Embryonic facial prominence (tissue), 1 donor: ENCODE results near the gene CMIP.

Experiments used
- DNase-seq: peaks from one replicate; pipeline ENCODE4 v3.0.0-alpha.2; 2016; ENCODE audit errors: extremely low spot score

Gene CMIP

DNA sequence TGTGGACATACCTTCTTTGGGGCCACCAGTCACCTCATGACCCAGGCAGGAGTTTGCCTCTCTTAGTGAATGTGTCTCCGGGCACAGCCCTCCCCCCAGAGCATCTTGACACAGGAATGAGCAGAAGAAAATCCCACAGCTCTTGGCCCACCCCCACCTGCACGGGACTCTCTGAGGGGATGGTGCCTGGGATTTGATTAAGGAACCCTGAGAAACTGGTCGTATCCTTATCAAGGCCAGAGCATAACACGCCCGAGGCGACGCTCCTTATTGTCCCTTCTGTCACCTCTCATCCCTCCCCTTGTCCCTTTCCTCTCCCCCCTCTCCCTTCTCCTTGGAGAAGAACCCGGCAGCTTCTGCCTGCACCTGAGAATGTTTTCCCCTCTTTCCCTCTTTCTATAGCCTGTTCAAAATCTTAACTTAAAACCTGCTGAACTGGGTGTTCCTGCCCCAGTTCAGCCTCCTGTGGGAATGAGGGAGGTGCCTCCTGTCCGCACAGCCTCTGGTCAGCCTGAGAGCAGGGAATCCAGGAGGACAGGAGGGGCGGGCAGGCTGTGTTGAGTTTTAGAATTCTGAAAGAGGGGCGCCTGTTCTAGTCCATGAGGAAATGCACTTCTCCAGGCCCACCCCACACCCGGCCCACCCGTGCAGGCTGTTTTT, 193.8 kb downstream of the CMIP start:
- DNase-seq = no peak

DNA sequence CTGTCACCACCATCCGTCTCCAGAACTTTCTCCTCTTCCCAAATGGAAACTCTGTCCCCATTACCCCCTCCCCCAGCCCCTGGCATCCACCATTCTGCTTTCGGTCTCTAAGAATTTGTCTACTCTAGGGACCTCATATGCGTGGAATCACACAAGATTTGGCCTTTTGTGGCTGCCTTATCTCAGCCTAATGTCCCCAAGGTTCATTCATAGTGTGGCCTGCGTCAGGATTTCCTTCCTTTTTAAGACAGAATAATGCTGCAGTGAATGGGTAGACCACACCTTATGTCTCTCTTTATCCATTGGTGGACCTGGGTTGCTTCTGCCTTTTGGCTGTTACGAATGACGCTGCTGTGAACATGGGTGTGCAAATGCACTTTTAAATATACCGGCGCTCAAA, 194.7 kb downstream of the CMIP start:
- DNase-seq = no peak

DNA sequence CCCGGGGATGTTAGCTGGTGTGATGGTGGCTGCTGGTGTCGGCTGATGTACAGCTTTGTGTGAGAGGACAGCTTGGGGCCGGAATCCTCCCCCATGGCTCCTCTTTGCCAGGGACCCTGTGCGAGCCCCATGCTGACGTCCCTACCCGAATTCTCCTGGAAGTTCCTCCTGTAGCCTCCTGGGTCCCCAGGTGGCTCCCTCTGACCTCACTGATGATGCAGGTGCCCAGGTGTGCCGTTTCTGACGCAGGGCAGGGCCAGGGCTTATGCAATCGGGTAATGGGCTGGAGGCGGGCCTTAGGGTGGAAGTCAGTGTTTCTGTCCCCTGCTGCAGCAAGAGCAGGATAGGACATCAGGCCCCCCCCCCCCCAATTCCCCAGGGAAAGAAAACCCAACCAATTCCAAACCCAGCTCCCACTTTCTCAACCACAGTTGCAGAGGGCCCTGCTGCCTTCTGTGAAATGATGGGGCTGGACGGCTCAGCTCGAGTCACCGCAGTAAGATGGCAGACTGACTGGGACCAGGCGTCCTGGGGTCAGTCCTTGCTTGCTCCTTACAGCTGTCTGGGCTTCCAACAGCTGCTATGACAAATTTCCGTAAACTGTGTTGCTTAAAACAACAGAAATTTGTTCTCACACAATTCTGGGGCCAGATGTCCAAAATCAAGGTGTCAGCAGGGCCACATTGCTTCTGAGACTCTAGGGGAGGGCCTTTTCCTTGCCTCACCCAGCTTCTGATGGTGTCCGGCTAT, 195.5 kb downstream of the CMIP start:
- no peak for DNase-seq

DNA sequence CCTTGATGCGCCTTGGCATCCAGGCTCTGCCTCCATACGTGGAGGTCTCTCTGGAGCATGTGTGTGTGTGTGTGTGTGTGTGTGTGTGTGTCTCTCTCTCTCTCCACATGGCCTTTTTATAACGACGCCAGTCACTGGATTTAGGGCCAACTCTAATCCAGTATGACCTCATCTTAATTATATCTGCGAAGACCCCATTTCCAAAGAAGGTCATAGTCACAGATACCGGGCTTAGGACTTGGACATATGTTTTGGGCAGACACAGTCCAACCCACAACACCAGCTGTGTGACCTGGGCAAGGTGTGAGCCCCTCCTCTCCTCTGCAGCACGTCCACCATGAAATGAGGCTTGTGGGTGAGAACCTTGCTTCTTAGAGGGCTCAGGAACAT, 196.1 kb downstream of the CMIP start:
- no peak for DNase-seq

DNA sequence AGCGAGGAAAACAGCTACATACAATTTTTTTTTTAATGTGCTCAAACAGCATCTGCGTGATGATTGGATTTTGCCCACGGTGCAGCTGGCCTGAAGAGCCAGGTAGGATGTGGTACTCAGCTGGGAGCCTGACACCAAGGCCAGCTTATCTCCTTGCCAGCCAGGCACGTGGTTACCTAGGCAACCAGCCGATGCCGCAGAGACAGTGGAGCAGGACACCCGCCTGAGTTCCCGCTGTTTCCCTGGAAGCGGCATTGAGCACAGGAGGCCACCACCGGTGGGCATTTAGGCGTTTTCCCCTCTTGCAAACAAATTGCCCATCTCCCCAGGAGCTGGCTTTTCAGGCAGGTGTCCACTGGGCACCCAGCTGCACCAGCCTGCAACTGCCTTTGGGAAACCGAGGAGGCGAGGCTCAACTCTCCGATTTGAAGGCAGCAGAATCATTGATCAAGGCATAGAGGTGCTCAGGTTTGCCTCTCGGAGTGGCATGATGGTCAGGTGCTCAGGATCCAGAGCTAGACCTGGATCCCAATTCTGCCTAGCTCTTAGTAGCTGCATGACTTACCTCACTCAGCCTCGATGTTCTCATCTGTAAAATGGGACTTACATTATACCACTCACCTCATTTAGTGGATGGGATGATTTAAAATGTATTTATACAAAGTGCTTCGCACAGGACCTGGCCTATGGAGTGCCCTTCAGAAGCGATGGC, 196.9 kb downstream of the CMIP start:
- DNase-seq = no peak

DNA sequence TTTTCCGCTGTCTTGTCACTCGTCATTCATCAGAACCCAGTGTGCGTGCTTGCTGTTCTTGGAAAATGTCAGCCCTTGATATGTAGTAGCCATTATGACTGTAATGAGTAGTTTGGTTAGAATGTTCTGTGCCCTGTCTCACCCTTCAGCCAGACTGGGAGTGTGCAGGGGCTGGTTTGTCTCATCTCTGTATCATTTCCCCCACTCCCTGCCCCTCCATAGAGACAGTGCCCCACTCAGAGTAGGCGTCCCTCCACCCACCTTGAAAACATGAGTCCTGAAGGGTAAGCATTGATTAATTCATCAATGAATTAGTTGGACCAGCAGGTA, 197.5 kb downstream of the CMIP start:
- no peak for DNase-seq

DNA sequence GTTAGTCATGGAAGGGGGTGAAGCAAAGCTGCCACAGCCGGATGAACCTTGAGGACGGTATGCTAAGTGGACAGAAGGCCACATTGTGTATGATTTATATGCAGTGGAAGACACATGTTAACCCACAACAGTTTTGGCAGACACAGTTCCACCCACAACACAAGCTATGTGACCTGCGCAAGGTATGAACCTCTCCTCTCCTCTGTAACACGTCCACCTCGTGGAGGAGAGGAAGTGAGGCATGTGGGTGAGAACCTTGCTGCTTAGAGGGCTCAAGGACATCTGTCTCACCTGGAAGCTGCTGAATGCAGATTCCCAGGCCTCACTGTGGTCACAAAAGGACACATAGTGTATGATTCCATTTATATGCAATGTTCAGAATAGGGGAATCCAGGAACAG, 198.3 kb downstream of the CMIP start:
- DNase-seq = no peak

DNA sequence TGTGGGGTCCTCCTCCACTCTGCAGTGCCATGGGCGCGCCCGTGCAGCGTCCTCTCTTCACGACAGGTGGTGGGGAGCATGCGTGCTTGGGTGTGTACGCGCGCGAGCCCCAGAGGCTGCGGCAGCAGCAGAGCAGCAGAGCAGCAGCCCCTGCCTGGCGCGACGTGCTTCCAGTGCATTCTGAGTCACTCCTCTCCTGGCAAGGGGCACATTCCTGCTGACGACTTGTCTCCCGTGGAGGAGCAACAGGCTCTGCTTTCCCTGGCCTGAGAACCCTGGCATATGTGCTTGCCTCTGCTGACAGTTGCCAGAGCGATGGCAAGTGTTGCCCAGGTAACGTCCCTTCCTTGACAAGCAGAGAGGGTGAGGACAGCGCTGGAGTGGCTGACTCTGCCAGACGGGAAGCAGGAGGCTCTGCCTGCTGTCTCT, 200.7 kb downstream of the CMIP start:
- DNase-seq = no peak

DNA sequence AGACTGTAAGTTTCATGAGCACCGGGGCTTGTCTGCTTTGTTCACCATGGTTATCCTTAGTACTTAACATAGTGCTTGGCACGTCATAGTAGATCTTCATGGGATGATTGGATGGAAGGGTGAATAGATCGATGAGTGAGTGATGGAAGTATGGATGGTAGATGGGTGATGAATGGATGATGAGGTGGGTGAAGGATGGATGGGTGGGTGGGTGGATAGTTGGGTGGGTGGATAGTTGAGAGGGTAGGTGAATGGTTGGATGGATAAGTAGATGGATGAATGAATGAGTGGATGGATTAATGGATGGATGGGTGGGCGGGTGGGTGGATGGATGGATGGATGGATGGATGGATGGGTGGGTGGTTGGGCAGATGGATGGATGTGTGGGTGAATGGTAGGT, 201.3 kb downstream of the CMIP start:
- DNase-seq = no peak

DNA sequence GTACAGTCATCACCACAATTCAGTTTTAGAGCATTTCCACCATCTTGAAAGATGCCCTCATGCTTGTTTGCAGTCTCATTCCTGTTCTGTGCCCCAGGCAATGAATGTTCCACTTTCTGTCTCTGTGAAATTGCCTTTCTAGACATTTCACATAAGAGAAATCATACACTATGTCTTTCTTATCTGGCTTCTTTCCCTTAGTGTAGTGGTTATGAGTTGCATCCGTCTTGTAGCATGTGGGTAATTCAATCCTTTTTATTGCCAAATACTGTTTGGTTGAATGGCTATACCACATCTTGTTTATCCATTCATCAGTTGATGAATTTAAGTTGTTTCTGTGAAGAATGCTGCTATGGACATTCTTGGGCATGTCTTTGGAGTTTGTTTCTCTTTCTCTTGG, 202.0 kb downstream of the CMIP start:
- no peak for DNase-seq

DNA sequence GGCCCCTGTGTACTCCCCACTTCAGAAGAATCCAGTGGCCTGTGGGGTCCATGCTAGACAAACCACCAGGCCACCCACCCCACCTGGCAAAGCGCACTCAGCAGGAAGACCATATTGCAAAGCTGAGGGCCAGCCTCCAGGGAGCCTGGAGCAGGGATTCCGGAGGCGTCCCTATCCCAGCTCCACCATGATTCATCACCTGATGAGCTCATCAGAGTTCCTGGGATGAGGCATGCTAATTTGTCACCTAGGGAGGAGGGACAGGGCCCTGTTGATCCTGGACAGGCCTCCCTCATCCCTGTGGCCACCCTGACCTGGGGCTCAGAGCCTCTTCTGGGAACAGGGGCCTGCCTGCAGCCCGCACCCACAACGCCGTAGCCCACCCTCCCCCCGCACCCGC, 202.9 kb downstream of the CMIP start:
- DNase-seq = no peak

DNA sequence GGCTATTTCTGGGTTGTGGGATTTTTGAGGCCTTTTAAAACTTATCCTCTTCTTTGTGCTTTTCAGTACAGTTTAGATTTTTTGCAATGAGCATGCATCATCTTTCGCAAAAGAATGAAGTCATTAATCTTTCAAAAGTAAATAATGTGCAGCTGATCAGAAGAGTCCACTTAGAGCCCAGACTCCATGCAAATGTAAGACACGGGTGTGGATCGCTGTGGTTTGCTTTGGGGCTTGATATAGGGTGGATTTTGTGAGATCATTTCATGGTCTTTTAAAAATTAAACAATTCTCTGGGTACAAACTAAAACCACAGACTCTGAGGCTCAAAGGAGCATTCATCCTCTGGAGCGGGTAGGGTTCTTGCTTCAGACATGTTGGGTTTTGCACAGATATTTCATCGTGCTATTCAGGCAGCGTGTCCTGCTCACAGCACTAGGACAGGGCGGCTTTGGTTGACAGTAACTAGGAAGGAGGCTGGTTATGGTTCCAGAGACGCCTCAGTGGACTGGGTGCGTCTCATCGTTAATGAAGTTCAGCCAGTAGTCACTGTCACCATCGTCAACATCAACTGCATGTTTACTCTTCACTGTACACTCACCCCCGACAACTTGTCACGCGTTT, 205.1 kb downstream of the CMIP start:
- no peak for DNase-seq

DNA sequence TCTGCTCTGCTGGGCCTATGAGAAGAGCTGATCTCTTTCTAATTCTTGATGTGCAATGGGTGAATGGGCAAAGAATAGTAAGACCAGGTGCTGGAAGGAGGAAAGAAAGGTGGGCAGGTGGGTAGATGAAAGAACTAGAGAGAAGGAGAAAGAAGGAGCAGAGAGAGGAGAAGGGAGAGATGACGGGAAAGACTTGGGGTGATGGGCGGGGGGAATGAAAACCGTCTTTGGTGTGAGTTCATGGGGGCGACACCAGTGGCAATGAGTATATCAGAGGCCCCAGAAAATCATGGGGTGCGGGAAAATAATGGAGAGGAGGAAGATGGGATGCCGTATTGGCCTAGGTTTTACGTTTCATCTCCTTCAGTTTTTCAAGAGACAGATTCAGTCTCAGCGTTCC, 205.7 kb downstream of the CMIP start:
- no peak for DNase-seq

DNA sequence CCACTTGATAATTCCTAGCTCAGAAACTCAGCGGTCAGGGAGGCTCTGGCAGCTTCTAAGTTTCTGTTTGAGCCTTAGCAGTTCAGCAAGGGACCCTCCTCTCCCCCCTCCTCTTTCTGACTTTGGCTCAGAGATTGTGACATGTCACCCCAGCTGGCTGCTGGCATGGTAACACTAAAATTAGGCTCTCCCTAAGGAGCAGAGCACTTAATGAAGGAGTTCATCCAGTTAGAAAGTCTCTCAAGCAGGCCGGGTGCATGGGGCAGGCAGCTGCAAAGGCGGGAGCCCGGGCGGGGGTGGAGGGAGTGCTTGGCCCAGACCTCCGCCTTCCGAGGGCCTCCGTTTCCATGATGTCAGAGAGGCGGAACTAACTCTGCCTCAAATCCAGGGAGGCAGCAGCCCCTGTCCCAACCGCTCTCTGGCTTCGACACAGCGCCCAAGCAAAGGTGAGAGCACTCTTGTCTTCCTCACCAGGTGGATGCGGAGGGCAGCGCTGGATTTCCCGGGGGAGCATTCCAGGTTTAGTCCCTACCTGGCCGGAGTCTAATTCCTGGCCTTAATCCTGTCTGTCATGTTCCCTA, 206.5 kb downstream of the CMIP start:
- DNase-seq = peak; percentile 81

DNA sequence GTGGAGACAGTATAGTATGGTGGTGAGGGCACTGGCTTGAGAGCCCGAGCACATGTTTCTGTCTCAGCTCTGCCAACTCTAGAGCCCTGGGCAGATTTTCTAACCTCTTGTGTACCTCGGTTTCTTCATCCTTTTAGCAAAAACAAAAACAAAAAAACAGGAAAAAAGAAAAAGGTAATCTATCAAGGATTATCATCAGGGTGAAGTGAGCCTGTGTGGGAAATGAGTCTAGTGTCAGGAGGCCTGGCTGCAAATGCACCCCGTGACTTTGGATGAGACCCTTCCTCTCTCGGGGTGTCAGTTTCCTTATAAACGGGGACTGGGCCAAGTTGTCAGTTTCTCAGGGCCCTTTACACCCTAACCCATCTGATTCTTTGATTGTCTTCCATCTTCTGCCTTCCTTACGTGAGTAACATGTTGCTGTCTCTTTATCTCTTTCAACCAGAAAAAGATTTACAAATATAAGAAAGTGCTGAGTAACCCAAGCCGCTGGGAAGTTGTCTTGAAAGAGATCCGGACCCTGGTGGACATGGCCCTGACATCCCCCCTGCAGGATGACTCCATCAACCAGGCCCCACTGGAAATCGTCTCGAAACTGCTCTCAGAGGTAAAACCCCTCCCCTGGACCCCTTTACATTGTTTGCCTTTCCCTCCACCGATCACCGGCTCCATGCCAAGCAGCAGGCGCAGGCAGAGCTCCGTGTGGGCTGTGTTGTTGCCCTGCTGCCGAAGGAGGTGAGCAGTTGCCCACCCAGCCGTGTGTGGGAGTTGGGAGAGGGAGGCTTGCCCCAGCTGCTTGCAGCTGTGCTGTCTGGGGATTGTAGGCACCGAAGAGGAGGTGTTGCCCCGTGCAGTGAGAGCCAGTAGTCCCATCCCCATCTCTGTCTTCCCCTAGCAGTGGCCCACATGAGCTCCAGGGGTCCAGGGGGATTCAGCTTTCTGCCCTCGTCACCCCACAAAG, 207.4 kb downstream of the CMIP start:
- DNase-seq = no peak

DNA sequence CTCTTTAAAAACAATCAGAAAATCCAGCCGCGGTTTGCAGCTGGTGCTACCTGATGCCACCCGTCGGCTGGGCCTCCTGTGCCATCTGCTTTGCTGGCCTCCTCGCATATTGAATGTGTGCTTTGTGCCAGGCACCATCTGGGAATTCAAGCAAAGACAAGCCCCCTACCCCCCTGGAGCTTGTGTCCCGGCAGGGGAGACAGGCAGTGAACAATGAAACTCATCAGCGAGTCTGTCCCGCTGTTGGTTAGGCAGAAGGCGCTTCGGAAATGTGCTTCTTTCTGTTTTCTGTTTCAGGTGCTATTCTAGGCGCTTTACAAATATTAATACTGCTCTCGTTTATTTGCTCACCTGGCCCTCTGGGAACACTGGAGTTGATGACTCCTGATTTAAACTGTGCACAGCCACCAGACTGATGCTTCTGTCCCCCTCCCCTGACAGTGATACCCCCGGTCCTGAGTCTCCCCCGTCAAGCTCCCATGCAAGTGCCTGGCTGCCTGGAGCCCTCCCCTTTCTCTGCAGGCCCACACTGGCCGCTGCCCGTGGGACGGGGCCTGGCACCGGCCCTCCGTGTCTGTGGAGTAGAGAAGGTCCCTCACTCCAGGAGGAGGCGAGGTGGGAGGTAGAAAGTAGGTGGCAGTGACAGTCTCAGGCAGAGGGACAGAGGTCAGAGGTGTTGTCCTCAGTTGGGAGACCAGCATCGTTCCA, 208.3 kb downstream of the CMIP start:
- no peak for DNase-seq

DNA sequence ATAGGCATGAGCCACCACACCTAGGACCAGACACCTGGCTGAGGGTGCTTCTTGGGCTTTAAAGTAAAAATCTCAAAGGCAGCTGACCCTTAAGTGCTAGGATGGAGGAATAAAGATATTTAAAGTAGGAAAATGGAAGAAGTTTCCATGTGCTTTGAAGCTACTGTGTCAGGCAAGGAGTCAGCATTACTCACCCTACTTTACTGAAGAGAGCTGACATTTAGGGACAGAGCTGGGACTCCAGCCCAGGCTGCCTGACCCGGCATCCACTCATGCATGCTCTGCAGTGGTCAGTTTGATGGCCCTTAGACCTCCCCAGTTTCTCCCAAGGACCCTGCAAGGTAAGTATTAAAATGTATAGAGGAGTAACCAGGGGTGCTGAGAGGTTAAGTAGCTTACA, 209.7 kb downstream of the CMIP start:
- no peak for DNase-seq

DNA sequence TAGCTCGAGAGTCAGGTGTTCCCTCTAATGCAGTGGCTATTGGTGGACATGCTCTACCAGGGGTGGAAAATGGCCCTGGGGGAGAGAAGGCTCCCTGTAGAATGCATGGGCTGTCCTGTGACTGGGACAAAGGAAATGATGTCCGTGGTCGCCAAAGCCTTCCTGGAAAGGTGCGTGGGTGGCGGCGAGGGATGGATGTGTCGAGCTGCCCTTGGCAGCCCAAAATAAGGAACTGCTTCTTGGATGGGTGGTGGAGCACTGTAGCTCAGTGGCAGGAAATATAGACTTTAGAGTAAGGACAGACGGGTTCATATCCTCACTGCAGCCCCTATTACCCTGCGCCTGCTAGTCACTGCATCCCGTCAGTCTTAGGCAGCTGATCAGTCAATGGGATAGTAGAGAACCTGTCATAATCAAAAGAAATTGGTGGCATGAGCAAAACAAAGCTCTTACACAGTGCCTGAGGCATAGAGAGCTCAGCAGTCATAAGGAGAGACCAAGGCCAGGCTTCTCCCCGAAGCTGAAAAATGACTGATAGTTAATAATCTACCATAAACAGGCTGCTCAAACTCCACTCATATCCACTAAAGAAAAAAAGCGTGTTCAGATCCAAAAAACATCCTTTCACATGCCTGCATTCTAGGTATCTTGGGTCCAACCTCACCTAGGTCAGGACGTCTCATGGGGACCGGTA, 211.0 kb downstream of the CMIP start:
- no peak for DNase-seq

DNA sequence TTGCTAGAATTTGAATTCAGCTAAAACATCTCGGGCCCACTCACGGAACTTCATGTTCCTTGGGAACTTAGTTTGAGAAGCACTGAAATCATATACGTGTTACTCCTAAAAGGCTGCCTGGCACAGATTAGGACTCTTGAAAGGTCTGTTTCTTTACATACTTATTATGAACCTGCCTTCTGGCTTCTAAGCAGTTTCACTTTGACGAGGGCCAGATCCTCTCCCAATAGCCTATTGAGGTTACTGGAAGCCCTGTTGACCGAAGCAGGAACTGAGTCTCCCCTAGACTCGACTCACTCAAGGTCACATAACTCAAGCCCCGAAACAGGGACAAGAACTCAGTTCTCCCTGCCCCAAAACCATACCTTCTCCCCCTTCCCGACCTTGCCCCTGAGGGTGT, 212.6 kb downstream of the CMIP start:
- no peak for DNase-seq

DNA sequence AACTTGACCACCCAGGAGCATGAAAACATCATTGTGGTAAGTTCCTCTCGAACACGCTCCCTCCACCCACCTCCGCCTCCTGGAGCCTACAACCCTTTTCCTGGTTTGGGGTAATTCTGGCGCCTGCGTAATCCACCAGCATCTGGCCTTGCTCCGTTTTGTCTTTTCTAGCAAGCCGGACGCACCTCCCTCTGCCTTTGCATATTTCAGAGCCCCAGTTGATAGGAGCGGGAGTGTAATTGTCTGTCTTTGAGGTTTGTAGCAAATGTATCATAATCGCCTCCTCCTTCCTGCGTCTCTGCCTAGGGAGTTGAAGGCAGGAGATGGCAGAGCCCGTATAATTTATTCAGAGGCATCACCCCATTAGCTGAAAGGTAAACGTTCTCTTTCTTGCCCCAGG, 213.2 kb downstream of the CMIP start:
- DNase-seq = no peak
